GM12878 (cell line): ENCODE results near the gene NOD2. TPM values are rescaled to one million over a fixed set of nuclear protein-coding genes. Genes with fewer than 3 reads are reported as not detected.

Experiments
- ATAC-seq: fragments of 200-7000 bp; cut with Tn5 transposase; 3 replicates; pipeline ENCODE4 v1.9.1; 2020; ENCODE audit warnings: mild to moderate bottlenecking, moderate library complexity
- BruUV-seq: library from RNA; stranded (reverse); fragments of 400-500 nt; replicated peaks from 2 replicates; lab custom pipeline; 2021; lab: Mats Ljungman, UMichigan
- CTCF ChIA-PET: fragments of 300-600 bp; sonication (Branson Sonifier 250); formaldehyde crosslinking; extraction: SDS; loops from one replicate; lab custom pipeline; 2021; ENCODE audit warnings: inconsistent platforms; lab: Yijun Ruan, JAX
- POLR2A ChIA-PET: fragments of 350-600 bp; formaldehyde crosslinking; extraction: SDS; loops from one replicate; lab custom pipeline; 2021; ENCODE audit warnings: inconsistent platforms; lab: Charles Lee
- RAD21 ChIA-PET: fragments of 300-600 bp; sonication (Branson Sonifier 250); formaldehyde crosslinking; loops from one replicate; lab custom pipeline; 2023; ENCODE audit warnings: antibody characterized with exemption; ENCODE audit not compliant: unreplicated experiment; lab: Charles Lee
- SMC1A ChIA-PET: fragments of 300-600 bp; sonication (Branson Sonifier 250); formaldehyde crosslinking; loops from one replicate; lab custom pipeline; 2023; ENCODE audit not compliant: unreplicated experiment, uncharacterized antibody; lab: Charles Lee
- DNase-seq: peaks from one replicate; pipeline ENCODE4 v3.0.0-alpha.2; 2011; ENCODE audit warnings: low read depth, low spot score
- FAIRE-seq: peaks from 3 replicates; lab custom pipeline; 2011; peaks lifted over from hg19 to GRCh38; lab: Jason Lieb, UNC
- H2AFZ ChIP-seq: 2 replicates; pipeline ENCODE4 v1.6.0; 2011; ENCODE audit warnings: low read depth, low read length, control low read depth; ENCODE audit not compliant: control insufficient read depth
- H3K27ac ChIP-seq: 2 replicates; pipeline ENCODE4 v1.5.1; 2011; ENCODE audit warnings: control low read depth; ENCODE audit not compliant: control insufficient read depth, insufficient read depth
- H3K27me3 ChIP-seq, 2 experiments: replicated peaks in 1 of 2; 2 replicates each; pipeline versions ENCODE4 v1.6.0 to v1.6.1; 2011; ENCODE audit warnings: low read length in 1 of 2; ENCODE audit not compliant: control insufficient read depth in 2 of 2, insufficient read depth in 2 of 2
- H3K36me3 ChIP-seq, 2 experiments: 2 replicates each; pipeline ENCODE4 v1.5.1; 2011; ENCODE audit warnings: low read length in 1 of 2; ENCODE audit not compliant: control insufficient read depth in 2 of 2, insufficient read depth in 2 of 2
- H3K4me1 ChIP-seq: 2 replicates; pipeline ENCODE4 v1.6.1; 2011; ENCODE audit warnings: mild to moderate bottlenecking, low read length, moderate library complexity, mixed read lengths; ENCODE audit not compliant: control insufficient read depth, insufficient read depth
- H3K4me2 ChIP-seq: 2 replicates; pipeline ENCODE4 v1.6.0; 2011; ENCODE audit warnings: control low read depth; ENCODE audit not compliant: control insufficient read depth, insufficient read depth
- H3K4me3 ChIP-seq: fragments of 200-600 bp; sonication (generic); 2 replicates; pipeline ENCODE4 v1.5.1; 2016
- H3K79me2 ChIP-seq: 2 replicates; pipeline ENCODE4 v1.6.0; 2011; ENCODE audit warnings: low read length; ENCODE audit not compliant: control insufficient read depth, insufficient read depth
- H3K9ac ChIP-seq: 2 replicates; pipeline ENCODE4 v1.8.0; 2011; ENCODE audit warnings: low read length, control low read depth, mixed read lengths; ENCODE audit not compliant: control insufficient read depth, insufficient read depth
- H3K9me3 ChIP-seq: replicated peaks from 3 replicates; pipeline ENCODE4 v1.5.1; 2011; ENCODE audit warnings: mild to moderate bottlenecking, low read length; ENCODE audit not compliant: control insufficient read depth, insufficient read depth
- H4K20me1 ChIP-seq: 2 replicates; pipeline ENCODE4 v1.6.0; 2011; ENCODE audit not compliant: control insufficient read depth, insufficient read depth
- CEBPB ChIP-seq, 2 experiments: fragments of 150-350 bp in 1 of 2; IDR thresholded peaks; 2 replicates each; pipeline ENCODE4 v1.6.1; 2012 to 2014; ENCODE audit warnings: low read depth in 2 of 2, low read length in 2 of 2, borderline replicate concordance in 1 of 2, inconsistent platforms in 1 of 2
- GABPA ChIP-seq: IDR thresholded peaks from 2 replicates; pipeline ENCODE4 v1.6.1; 2014; ENCODE audit warnings: antibody characterized with exemption, low read depth, mild to moderate bottlenecking, inconsistent platforms
- NBN ChIP-seq: fragments of 450-650 bp; IDR thresholded peaks from 2 replicates; pipeline ENCODE4 v1.6.1; 2016
- RAD51 ChIP-seq: fragments of 450-650 bp; IDR thresholded peaks from 2 replicates; pipeline ENCODE4 v1.6.1; 2016; ENCODE audit warnings: moderate library complexity, mild to moderate bottlenecking, inconsistent platforms
- RELA ChIP-seq: fragments of 450-650 bp; IDR thresholded peaks from 2 replicates; pipeline ENCODE4 v1.8.0; 2014; ENCODE audit warnings: borderline replicate concordance; ENCODE audit not compliant: partially characterized antibody
- WRNIP1 ChIP-seq: IDR thresholded peaks from 2 replicates; pipeline ENCODE4 v1.6.1; 2011; ENCODE audit warnings: low read depth, low read length, improper control_type of control experiment, borderline replicate concordance
- YY1 ChIP-seq: IDR thresholded peaks from 2 replicates; pipeline ENCODE4 v1.6.1; 2011; ENCODE audit warnings: low read depth, mild to moderate bottlenecking, low read length
- WGBS: methylation state at CpG from one replicate; pipeline ENCODE4 v1.1.6; 2016; ENCODE audit warnings: low lambda C conversion rate; ENCODE audit not compliant: insufficient replicate concordance, insufficient coverage; ENCODE audit errors: missing lambda C conversion rate; 5-methylcytosine and 5-hydroxymethylcytosine counted together
- in situ Hi-C: fragments of 300-500 bp; cut with MboI; formaldehyde crosslinking; loops from 9 replicates; pipeline ENCODE4 v1.14.3; 2018; ENCODE audit warnings: mixed read lengths
- intact Hi-C: fragments of 100-400 bp; cut with micrococcal nuclease; formaldehyde crosslinking; loops from one replicate; pipeline ENCODE4 v1.14.2; 2022; ENCODE audit not compliant: unreplicated experiment
- polyA plus RNA-seq, 11 experiments: library from polyadenylated mRNA; depleted of rRNA in 4 of 11; unstranded in 6 of 11; stranded (reverse) in 5 of 11; fragments of >200 nt; fragmentation: Nextera tagmentation in 4 of 11; fragmentation: Illumina TruSeq in 1 of 11; extraction: Ambion mirVana in 4 of 11; extraction: Trizol in 1 of 11; gene quantifications; 1 replicate in 1 of 11; 2 replicates in 10 of 11; pipeline versions ENCODE4 v1.2.1 to v1.2.3, GENCODE V29; 2011 to 2016; ENCODE audit warnings: inconsistent platforms in 2 of 11, missing spikeins in 2 of 11, low read depth in 1 of 11
- total RNA-seq, 4 experiments: library from RNA; depleted of rRNA in 3 of 4; stranded (reverse); fragments of >200 nt in 3 of 4; fragmentation: Illumina TruSeq in 1 of 4; extraction: Trizol in 1 of 4; gene quantifications; 2 replicates each; pipeline versions ENCODE4 v1.2.1 to v1.2.3, GENCODE V29; 2013 to 2021
- TF ChIP-seq, protein P1 (sequence below): fragments of 450-650 bp; formaldehyde crosslinking; IDR thresholded peaks from 2 replicates; pipeline ENCODE4 v1.4.0; 2020; ENCODE audit warnings: mild to moderate bottlenecking, moderate library complexity
- TF ChIP-seq, protein P2 (sequence below): fragments of 450-650 bp; IDR thresholded peaks from 2 replicates; pipeline ENCODE4 v1.6.1; 2018; ENCODE audit warnings: mild to moderate bottlenecking, low read depth, moderate library complexity; ENCODE audit not compliant: partially characterized antibody

Gene NOD2
- total and polyA plus RNA-seq, 10 of the 15 experiments (the other 5 are each of a cell fraction or from before 2014, with no cell fraction given), result 1.0 to 18.6 (median 6.7) TPM

DNA sequence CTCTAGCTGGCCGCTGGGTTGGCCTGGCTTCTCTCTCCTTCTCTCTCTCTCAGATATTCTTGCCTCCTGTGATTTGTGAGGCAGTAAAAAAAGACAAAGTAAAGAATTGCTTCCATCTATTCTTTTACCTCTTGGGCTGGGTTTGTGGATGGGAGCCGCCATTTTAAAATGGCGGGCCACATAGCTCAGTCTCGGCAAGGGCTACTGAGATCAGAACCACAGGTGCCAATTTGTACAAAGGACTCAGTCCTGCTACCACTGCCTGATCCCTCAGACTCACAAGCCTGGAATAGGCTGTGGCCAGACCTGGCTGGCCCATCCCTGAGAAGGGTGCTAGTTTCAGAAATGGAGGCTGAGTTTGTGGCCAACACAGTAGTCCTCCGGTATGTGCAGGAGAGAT, 24.1 kb downstream of the NOD2 start:
- FAIRE-seq, result no peak
- 85% methylated on average over 5 of the region's 5 CpGs for WGBS
- CTCF ChIA-PET, result interaction anchor here (0.9 to 1.5 kb wide), 3 partner anchors 18 to 27 kb away, joined by 3 to 4 read pairs (median 3); no protein-coding TSS in a partner anchor
- Histone ChIP-seq H3K36me3 (peaks cover 0 to 1% of the 10 kb centered on the region in 2 experiments; a peak in 2 of 4 replicates), H3K9ac (no peak overlapping the region), H3K4me2 (no peak overlapping the region), H4K20me1 (no peaks in the 10 kb centered on the region), H3K9me3 (no peaks in the 10 kb centered on the region; the same call in 2 of the 3 replicates), H3K27ac (no peak overlapping the region), H2AFZ (no peak overlapping the region), H3K4me3 (no peak overlapping the region), H3K4me1 (peaks cover 10% of the 10 kb centered on the region), H3K27me3 (no peaks in the 10 kb centered on the region), H3K79me2 (no peaks in the 10 kb centered on the region; the same call in 1 of the 2 replicates)
- TF ChIP-seq YY1 (0 out of 2 replicates have a peak, but pooled peaks have one; percentile 53), RAD51 (no peak)
- SMC1A ChIA-PET, result interaction anchor here (1.1 to 2.6 kb wide), 2 partner anchors 19 to 27 kb away, joined by 3 to 6 read pairs; no protein-coding TSS in a partner anchor
- in situ Hi-C loops (no loop called here), intact Hi-C loops (no loop called here)
- BruUV-seq, result no TSS peak
- POLR2A ChIA-PET, result interaction anchor here (1.2 kb wide), 1 partner anchor 20 kb away, joined by 3 read pairs; no protein-coding TSS in a partner anchor
- ATAC-seq, result no peak
- RAD21 ChIA-PET, result interaction anchor here (1.0 kb wide), 1 partner anchor 50 kb away, joined by 4 read pairs; no protein-coding TSS in a partner anchor
- no peak for DNase-seq

DNA sequence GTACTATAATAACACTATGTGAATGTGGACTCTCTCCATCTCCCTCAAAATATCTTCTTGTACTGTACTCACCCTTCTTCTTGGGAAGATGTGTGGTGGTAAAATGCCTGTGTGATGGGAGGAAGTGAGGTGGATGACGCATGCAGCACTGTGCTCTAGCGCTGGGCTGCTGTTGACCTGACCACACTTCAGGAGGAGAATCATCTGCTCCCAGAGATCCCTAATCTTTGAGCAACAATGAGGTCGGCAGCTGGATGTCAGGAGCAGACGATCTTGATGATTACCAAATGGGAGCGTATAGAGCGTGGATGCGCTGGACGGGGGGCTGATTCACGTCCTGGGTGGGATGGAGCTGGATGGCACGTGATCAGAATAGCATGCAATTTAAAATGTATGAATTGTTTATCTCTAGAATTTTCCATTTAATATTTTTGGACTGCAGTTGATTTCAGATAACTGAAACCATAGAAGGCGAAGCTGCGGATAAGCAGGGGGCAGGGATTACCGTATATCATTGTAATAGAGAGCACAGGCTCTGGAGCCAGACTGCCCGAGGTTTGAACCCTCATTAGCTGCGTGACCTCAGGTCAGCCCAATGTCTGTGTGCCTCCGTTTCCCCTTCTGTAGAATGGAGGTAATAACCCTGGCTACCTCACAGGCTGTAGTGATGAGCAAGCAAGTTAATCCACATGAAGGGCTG, 24.8 kb downstream of the NOD2 start:
- FAIRE-seq, result no peak

More for the DNA sequence above, 24.8 kb downstream of the NOD2 start:
- peaks cover 10% of the 10 kb centered on the region for H3K4me1 ChIP-seq
- in situ Hi-C loops, result no loop called here
- ChIA-PET CTCF (no interaction called here), RAD21 (no interaction called here), POLR2A (no interaction called here), SMC1A (interaction anchor here (1.1 to 2.6 kb wide), 4 partner anchors 18 to 28 kb away, joined by 3 to 6 read pairs (median 4); no protein-coding TSS in a partner anchor)
- no peak overlapping the region for H3K27ac ChIP-seq
- DNase-seq, result no peak
- H3K79me2 ChIP-seq, result no peaks in the 10 kb centered on the region
- peaks cover 1 to 2% of the 10 kb centered on the region in 2 experiments; a peak in 3 of 4 replicates for H3K36me3 ChIP-seq
- H2AFZ ChIP-seq, result no peak overlapping the region
- no peak overlapping the region for H3K4me3 ChIP-seq
- 91% methylated on average over 16 of the region's 16 CpGs for WGBS
- peaks cover 2% of the 10 kb centered on the region; the same call in 2 of the 3 replicates for H3K9me3 ChIP-seq
- intact Hi-C loops, result no loop called here
- H4K20me1 ChIP-seq, result no peaks in the 10 kb centered on the region
- TF ChIP-seq CEBPB (IDR thresholded peaks at IDR 0.05; ENCODE audit: borderline replicate concordance in 1 of 2, low read depth in 2 of 2, low read length in 2 of 2), result no peak
- no peak for TF ChIP-seq RELA
- TF ChIP-seq, protein P1, sequence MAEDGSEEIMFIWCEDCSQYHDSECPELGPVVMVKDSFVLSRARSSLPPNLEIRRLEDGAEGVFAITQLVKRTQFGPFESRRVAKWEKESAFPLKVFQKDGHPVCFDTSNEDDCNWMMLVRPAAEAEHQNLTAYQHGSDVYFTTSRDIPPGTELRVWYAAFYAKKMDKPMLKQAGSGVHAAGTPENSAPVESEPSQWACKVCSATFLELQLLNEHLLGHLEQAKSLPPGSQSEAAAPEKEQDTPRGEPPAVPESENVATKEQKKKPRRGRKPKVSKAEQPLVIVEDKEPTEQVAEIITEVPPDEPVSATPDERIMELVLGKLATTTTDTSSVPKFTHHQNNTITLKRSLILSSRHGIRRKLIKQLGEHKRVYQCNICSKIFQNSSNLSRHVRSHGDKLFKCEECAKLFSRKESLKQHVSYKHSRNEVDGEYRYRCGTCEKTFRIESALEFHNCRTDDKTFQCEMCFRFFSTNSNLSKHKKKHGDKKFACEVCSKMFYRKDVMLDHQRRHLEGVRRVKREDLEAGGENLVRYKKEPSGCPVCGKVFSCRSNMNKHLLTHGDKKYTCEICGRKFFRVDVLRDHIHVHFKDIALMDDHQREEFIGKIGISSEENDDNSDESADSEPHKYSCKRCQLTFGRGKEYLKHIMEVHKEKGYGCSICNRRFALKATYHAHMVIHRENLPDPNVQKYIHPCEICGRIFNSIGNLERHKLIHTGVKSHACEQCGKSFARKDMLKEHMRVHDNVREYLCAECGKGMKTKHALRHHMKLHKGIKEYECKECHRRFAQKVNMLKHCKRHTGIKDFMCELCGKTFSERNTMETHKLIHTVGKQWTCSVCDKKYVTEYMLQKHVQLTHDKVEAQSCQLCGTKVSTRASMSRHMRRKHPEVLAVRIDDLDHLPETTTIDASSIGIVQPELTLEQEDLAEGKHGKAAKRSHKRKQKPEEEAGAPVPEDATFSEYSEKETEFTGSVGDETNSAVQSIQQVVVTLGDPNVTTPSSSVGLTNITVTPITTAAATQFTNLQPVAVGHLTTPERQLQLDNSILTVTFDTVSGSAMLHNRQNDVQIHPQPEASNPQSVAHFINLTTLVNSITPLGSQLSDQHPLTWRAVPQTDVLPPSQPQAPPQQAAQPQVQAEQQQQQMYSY (CRISPR knock-in tag), result no peak
- TF ChIP-seq WRNIP1, result no peak
- TF ChIP-seq GABPA, result no peak
- no peak for TF ChIP-seq NBN
- TF ChIP-seq, protein P2, sequence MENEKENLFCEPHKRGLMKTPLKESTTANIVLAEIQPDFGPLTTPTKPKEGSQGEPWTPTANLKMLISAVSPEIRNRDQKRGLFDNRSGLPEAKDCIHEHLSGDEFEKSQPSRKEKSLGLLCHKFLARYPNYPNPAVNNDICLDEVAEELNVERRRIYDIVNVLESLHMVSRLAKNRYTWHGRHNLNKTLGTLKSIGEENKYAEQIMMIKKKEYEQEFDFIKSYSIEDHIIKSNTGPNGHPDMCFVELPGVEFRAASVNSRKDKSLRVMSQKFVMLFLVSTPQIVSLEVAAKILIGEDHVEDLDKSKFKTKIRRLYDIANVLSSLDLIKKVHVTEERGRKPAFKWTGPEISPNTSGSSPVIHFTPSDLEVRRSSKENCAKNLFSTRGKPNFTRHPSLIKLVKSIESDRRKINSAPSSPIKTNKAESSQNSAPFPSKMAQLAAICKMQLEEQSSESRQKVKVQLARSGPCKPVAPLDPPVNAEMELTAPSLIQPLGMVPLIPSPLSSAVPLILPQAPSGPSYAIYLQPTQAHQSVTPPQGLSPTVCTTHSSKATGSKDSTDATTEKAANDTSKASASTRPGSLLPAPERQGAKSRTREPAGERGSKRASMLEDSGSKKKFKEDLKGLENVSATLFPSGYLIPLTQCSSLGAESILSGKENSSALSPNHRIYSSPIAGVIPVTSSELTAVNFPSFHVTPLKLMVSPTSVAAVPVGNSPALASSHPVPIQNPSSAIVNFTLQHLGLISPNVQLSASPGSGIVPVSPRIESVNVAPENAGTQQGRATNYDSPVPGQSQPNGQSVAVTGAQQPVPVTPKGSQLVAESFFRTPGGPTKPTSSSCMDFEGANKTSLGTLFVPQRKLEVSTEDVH, result no peak
- BruUV-seq, result TSS peak; percentile 55
- no peak overlapping the region for H3K9ac ChIP-seq
- no peak for ATAC-seq
- no peak overlapping the region for H3K4me2 ChIP-seq
- H3K27me3 ChIP-seq, result no peaks in the 10 kb centered on the region
